Measurements from ENCODE around the gene PCK2. TPM values are rescaled to one million over a fixed set of nuclear protein-coding genes. Genes with fewer than 3 reads are reported as not detected.

PCK2 gene
- total and polyA plus RNA-seq, 2 of the 13 experiments (the other 11 are each of a cell fraction or from before 2014, with no cell fraction given), result 129 to 272 TPM

DNA sequence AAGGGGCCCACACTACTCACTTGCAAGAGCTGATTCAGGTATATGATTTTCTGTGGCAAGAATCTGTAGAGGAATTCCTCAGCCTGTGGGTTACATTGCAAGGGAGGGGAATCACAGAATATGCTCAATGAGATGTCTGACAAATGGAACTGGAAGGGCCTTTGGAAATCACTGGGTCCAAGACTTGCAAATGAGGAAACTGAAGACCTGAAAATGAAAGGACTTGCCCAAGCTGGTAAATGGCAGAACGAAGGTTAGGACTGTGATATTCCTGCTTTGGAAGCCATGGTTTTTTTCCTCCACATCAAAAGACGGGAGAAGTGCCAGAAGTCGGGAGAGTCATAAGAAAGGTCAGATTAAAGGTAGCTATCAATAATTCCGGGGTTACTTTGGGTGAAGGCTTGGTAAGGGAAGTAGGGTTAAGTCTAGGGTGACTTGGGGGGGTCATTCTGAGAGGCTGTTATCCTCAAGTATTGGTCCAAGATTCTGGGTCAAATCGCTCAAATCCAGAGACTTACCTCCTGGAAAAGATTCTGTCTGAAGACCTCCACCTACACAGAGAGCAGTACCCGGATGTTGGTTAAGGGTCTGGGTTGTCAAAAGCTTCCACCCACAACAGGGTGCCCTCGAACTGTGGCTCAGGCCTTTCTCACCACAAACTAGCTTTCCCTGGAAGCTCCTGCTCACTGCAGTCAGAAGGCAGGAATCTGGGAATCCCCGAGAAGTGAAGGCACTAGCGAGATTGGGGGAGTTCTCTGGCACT lies 51.8 kb downstream of the PCK2 start (continued):
- TF ChIP-seq, protein P1, sequence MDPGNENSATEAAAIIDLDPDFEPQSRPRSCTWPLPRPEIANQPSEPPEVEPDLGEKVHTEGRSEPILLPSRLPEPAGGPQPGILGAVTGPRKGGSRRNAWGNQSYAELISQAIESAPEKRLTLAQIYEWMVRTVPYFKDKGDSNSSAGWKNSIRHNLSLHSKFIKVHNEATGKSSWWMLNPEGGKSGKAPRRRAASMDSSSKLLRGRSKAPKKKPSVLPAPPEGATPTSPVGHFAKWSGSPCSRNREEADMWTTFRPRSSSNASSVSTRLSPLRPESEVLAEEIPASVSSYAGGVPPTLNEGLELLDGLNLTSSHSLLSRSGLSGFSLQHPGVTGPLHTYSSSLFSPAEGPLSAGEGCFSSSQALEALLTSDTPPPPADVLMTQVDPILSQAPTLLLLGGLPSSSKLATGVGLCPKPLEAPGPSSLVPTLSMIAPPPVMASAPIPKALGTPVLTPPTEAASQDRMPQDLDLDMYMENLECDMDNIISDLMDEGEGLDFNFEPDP (CRISPR knock-in tag; conservative IDR thresholded peaks at IDR 0.05), result no peak
- TF ChIP-seq CAMTA2 (CRISPR knock-in tag; IDR thresholded peaks at IDR 0.05; ENCODE audit: borderline replicate concordance) (peak; percentile 85; the same call in 1 of the 2 replicates), ZNF33B (CRISPR knock-in tag; IDR thresholded peaks at IDR 0.05) (0 out of 2 replicates have a peak, but pooled peaks have one; percentile 48), ZNF556 (CRISPR knock-in tag; IDR thresholded peaks at IDR 0.05; ENCODE audit: borderline replicate concordance) (no peak), ZNF543 (CRISPR knock-in tag; IDR thresholded peaks at IDR 0.05) (0 out of 2 replicates have a peak, but pooled peaks have one; percentile 15), POLR2G (IDR thresholded peaks at IDR 0.05; ENCODE audit: low read depth, low read length) (no peak), ZNF781 (CRISPR knock-in tag; IDR thresholded peaks at IDR 0.05; ENCODE audit: borderline replicate concordance, not compliant biosample characterization) (no peak), KLF13 (CRISPR knock-in tag; IDR thresholded peaks at IDR 0.05) (0 out of 2 replicates have a peak, but pooled peaks have one; percentile 73), BCL6 (CRISPR knock-in tag; IDR thresholded peaks at IDR 0.05) (no peak; the same call in 1 of the 2 replicates), MLLT10 (CRISPR knock-in tag; IDR thresholded peaks at IDR 0.05) (no peak), ZNF557 (CRISPR knock-in tag; IDR thresholded peaks at IDR 0.05) (peak; percentile 58; the same call in 1 of the 2 replicates)
- TF ChIP-seq, protein P2, sequence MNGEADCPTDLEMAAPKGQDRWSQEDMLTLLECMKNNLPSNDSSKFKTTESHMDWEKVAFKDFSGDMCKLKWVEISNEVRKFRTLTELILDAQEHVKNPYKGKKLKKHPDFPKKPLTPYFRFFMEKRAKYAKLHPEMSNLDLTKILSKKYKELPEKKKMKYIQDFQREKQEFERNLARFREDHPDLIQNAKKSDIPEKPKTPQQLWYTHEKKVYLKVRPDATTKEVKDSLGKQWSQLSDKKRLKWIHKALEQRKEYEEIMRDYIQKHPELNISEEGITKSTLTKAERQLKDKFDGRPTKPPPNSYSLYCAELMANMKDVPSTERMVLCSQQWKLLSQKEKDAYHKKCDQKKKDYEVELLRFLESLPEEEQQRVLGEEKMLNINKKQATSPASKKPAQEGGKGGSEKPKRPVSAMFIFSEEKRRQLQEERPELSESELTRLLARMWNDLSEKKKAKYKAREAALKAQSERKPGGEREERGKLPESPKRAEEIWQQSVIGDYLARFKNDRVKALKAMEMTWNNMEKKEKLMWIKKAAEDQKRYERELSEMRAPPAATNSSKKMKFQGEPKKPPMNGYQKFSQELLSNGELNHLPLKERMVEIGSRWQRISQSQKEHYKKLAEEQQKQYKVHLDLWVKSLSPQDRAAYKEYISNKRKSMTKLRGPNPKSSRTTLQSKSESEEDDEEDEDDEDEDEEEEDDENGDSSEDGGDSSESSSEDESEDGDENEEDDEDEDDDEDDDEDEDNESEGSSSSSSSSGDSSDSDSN (CRISPR knock-in tag; IDR thresholded peaks at IDR 0.05), result no peak
- TF ChIP-seq, protein P3, sequence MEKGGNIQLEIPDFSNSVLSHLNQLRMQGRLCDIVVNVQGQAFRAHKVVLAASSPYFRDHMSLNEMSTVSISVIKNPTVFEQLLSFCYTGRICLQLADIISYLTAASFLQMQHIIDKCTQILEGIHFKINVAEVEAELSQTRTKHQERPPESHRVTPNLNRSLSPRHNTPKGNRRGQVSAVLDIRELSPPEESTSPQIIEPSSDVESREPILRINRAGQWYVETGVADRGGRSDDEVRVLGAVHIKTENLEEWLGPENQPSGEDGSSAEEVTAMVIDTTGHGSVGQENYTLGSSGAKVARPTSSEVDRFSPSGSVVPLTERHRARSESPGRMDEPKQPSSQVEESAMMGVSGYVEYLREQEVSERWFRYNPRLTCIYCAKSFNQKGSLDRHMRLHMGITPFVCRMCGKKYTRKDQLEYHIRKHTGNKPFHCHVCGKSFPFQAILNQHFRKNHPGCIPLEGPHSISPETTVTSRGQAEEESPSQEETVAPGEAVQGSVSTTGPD (CRISPR knock-in tag; IDR thresholded peaks at IDR 0.05), result no peak; the same call in 1 of the 2 replicates
- TF ChIP-seq, protein P4, sequence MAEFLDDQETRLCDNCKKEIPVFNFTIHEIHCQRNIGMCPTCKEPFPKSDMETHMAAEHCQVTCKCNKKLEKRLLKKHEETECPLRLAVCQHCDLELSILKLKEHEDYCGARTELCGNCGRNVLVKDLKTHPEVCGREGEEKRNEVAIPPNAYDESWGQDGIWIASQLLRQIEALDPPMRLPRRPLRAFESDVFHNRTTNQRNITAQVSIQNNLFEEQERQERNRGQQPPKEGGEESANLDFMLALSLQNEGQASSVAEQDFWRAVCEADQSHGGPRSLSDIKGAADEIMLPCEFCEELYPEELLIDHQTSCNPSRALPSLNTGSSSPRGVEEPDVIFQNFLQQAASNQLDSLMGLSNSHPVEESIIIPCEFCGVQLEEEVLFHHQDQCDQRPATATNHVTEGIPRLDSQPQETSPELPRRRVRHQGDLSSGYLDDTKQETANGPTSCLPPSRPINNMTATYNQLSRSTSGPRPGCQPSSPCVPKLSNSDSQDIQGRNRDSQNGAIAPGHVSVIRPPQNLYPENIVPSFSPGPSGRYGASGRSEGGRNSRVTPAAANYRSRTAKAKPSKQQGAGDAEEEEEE (CRISPR knock-in tag; IDR thresholded peaks at IDR 0.05; ENCODE audit: borderline replicate concordance), result no peak; the same call in 1 of the 2 replicates
- TF ChIP-seq, protein P5, sequence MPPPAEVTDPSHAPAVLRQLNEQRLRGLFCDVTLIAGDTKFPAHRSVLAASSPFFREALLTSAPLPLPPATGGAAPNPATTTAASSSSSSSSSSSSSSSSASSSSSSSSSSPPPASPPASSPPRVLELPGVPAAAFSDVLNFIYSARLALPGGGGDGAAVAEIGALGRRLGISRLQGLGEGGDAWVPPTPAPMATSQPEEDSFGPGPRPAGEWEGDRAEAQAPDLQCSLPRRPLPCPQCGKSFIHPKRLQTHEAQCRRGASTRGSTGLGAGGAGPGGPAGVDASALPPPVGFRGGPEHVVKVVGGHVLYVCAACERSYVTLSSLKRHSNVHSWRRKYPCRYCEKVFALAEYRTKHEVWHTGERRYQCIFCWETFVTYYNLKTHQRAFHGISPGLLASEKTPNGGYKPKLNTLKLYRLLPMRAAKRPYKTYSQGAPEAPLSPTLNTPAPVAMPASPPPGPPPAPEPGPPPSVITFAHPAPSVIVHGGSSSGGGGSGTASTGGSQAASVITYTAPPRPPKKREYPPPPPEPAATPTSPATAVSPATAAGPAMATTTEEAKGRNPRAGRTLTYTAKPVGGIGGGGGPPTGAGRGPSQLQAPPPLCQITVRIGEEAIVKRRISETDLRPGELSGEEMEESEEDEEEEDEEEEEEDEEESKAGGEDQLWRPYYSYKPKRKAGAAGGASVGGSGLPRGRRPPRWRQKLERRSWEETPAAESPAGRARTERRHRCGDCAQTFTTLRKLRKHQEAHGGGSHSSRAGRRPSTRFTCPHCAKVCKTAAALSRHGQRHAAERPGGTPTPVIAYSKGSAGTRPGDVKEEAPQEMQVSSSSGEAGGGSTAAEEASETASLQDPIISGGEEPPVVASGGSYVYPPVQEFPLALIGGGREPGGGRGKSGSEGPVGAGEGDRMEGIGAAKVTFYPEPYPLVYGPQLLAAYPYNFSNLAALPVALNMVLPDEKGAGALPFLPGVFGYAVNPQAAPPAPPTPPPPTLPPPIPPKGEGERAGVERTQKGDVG (CRISPR knock-in tag; IDR thresholded peaks at IDR 0.05; ENCODE audit: borderline replicate concordance), result peak; percentile 27; the same call in 1 of the 2 replicates
- TF ChIP-seq, protein P6, sequence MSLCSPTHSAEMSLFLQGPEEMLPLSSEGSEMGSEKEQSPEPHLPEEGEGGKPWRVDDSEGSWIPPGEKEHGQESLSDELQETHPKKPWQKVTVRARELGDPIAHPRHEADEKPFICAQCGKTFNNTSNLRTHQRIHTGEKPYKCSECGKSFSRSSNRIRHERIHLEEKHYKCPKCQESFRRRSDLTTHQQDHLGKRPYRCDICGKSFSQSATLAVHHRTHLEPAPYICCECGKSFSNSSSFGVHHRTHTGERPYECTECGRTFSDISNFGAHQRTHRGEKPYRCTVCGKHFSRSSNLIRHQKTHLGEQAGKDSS (CRISPR knock-in tag; IDR thresholded peaks at IDR 0.05; ENCODE audit: borderline replicate concordance, low read depth), result 0 out of 2 replicates have a peak, but pooled peaks have one; percentile 16
